H4 (cell line): ENCODE measurements around the gene PDZRN4. TPM values are rescaled to one million over a fixed set of nuclear protein-coding genes. Genes with fewer than 3 reads are reported as not detected.
"Not testable (repeated sequence)": the region's sequence is repeated elsewhere in the genome, so short reads cannot be mapped to it uniquely, and the experiment has no call there.

ENCODE experiments used
- DNase-seq: peaks from one replicate; pipeline ENCODE4 v3.0.0-alpha.2; 2015; ENCODE audit warnings: low spot score
- total RNA-seq: library from RNA; depleted of rRNA; stranded (reverse); fragments of >200 nt; shearing (Covaris generic); gene quantifications from 2 replicates; pipeline ENCODE4 v1.2.3, GENCODE V29; 2014

PDZRN4 gene
- total RNA-seq, 1 experiment from 2014 or later: not detected

- no peak for DNase-seq
These were observed 25.5 kb downstream of the PDZRN4 start for GRCh38 chr12:41213648-41214047.

GRCh38 chr12:41217727-41218126, 29.6 kb downstream of the PDZRN4 start:
- DNase-seq: no peak

GRCh38 chr12:41220931-41221330, 32.8 kb downstream of the PDZRN4 start:
- DNase-seq: no peak

GRCh38 chr12:41221491-41221890, 33.4 kb downstream of the PDZRN4 start:
- peak; percentile 32 for DNase-seq

- DNase-seq: no peak
These were observed 35.5 kb downstream of the PDZRN4 start for GRCh38 chr12:41223600-41223999.

- DNase-seq: no peak
These were observed 35.9 kb downstream of the PDZRN4 start for GRCh38 chr12:41224066-41224465.

- no peak for DNase-seq
These were observed 37.1 kb downstream of the PDZRN4 start for GRCh38 chr12:41225179-41225578.

- DNase-seq: no peak
These were observed 40.1 kb downstream of the PDZRN4 start for GRCh38 chr12:41228066-41228820.

- no peak for DNase-seq
These were observed 42.6 kb downstream of the PDZRN4 start for GRCh38 chr12:41230756-41231155.

GRCh38 chr12:41234692-41235091, 46.6 kb downstream of the PDZRN4 start:
- no peak for DNase-seq

GRCh38 chr12:41242603-41243002, 54.5 kb downstream of the PDZRN4 start:
- DNase-seq: no peak

GRCh38 chr12:41248391-41248790, 60.3 kb downstream of the PDZRN4 start:
- no peak for DNase-seq

GRCh38 chr12:41250748-41251147, 62.6 kb downstream of the PDZRN4 start:
- DNase-seq: no peak

GRCh38 chr12:41254004-41254914, 66.1 kb downstream of the PDZRN4 start:
- no peak for DNase-seq

- not testable (repeated sequence) for DNase-seq
These were observed 75.1 kb downstream of the PDZRN4 start for GRCh38 chr12:41263196-41263595.

GRCh38 chr12:41264281-41264680, 76.2 kb downstream of the PDZRN4 start:
- DNase-seq: peak; percentile 17

- no peak for DNase-seq
These were observed 80.9 kb downstream of the PDZRN4 start for GRCh38 chr12:41269056-41269455.

- no peak for DNase-seq
These were observed 83.4 kb downstream of the PDZRN4 start for GRCh38 chr12:41271489-41271888.

- DNase-seq: no peak
These were observed 86.5 kb downstream of the PDZRN4 start for GRCh38 chr12:41274643-41275042.

- DNase-seq: peak; percentile 41
These were observed 89.2 kb downstream of the PDZRN4 start for GRCh38 chr12:41277100-41277945.

- DNase-seq: no peak
These were observed 89.8 kb downstream of the PDZRN4 start for GRCh38 chr12:41277946-41278267.
